Esophagus (tissue), 2 donors: ENCODE results near the gene ANO3. TPM values are rescaled to one million over a fixed set of nuclear protein-coding genes. Genes with fewer than 3 reads are reported as not detected.

Source experiments
- H3K27ac ChIP-seq, 2 donors: one replicate each; pipeline ENCODE4 v1.5.1; 2013; ENCODE audit warnings: low read depth in 2 of 2, mild to moderate bottlenecking in 2 of 2, inconsistent platforms in 1 of 2, low read length in 1 of 2, moderate library complexity in 1 of 2
- H3K27me3 ChIP-seq, 2 donors: one replicate each; pipeline ENCODE4 v1.6.1; 2013; ENCODE audit warnings: low read length in 2 of 2, control low read depth in 1 of 2, mild to moderate bottlenecking in 1 of 2; ENCODE audit not compliant: insufficient read depth in 2 of 2, control insufficient read depth in 1 of 2
- H3K36me3 ChIP-seq, 2 donors: one replicate each; pipeline ENCODE4 v1.6.1; 2013; ENCODE audit warnings: low read length in 1 of 2; ENCODE audit not compliant: control insufficient read depth in 2 of 2, insufficient read depth in 2 of 2
- H3K4me1 ChIP-seq, 2 donors: one replicate each; pipeline ENCODE4 v1.6.1; 2013; ENCODE audit warnings: low read length in 1 of 2; ENCODE audit not compliant: control insufficient read depth in 2 of 2, insufficient read depth in 2 of 2
- H3K4me3 ChIP-seq, 2 donors: one replicate each; pipeline ENCODE4 v1.5.1; 2013; ENCODE audit warnings: low read length in 2 of 2, mild to moderate bottlenecking in 2 of 2, low read depth in 1 of 2, moderate library complexity in 1 of 2
- H3K9me3 ChIP-seq, 2 donors: one replicate each; pipeline ENCODE4 v1.6.1; 2013; ENCODE audit warnings: mild to moderate bottlenecking in 2 of 2, low read depth in 1 of 2, low read length in 1 of 2, moderate library complexity in 1 of 2; ENCODE audit not compliant: control insufficient read depth in 2 of 2, insufficient read depth in 1 of 2
- WGBS, 2 donors: extraction: QIAGEN DNeasy Blood & Tissue Kit; methylation state at CpG; one replicate each; pipeline ENCODE4 v1.1.7; 2013; 5-methylcytosine and 5-hydroxymethylcytosine counted together
- polyA plus RNA-seq, 2 donors: library from polyadenylated mRNA; stranded (reverse); fragments of 200-250 nt; gene quantifications; one replicate each; pipeline ENCODE4 v1.2.3, GENCODE V29; 2013
- donor health status: healthy with polysubstance abuse.
- donor health status: Bipolar disorder and iron deficiency.

Gene ANO3
- polyA plus RNA-seq, 2 donors = 0.01 TPM; not detected in 1

- no peaks in the 10 kb centered on the region for H3K4me1 ChIP-seq
- H3K9me3 ChIP-seq = no peaks in the 10 kb centered on the region
- no peaks in the 10 kb centered on the region for H3K36me3 ChIP-seq
- H3K4me3 ChIP-seq = no peak overlapping the region
- H3K27ac ChIP-seq = no peak overlapping the region
- WGBS, 2 donors = 43 to 49% methylated on average over 5 of the region's 5 CpGs
- no peaks in the 10 kb centered on the region for H3K27me3 ChIP-seq
Observed at GRCh38 chr11:26703411-26704191, 371.7 kb downstream of the ANO3 start.

DNA sequence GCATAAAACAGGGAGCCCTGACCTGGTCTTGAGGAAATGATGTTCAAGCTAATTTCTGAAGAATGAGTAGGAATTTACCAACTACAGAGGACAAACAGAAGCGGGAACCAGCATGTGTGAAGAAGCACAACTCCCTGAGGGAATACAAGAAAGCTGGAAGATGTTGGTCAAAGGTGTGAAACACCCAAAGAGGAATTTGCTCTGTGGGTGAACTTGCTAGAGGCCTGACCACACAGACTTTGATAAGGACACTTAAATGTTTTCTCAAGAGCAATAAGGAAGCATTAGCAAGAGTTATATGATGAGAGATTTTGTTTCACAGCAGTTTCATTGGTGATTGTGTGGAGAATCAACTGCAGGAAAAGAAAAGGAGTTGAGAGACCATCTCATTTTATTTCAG, 372.3 kb downstream of the ANO3 start:
- H3K36me3 ChIP-seq = no peaks in the 10 kb centered on the region
- H3K27ac ChIP-seq = no peak overlapping the region
- no peaks in the 10 kb centered on the region for H3K4me1 ChIP-seq
- WGBS, 2 donors = 62 to 71% methylated on average over 1 of the region's 1 CpG
- H3K27me3 ChIP-seq = no peaks in the 10 kb centered on the region
- no peak overlapping the region for H3K4me3 ChIP-seq
- H3K9me3 ChIP-seq = no peaks in the 10 kb centered on the region

GRCh38 chr11:26706181-26706580, 374.3 kb downstream of the ANO3 start:
- Histone ChIP-seq H3K4me3 (no peak overlapping the region), H3K4me1 (no peaks in the 10 kb centered on the region), H3K27ac (no peak overlapping the region), H3K27me3 (no peaks in the 10 kb centered on the region), H3K9me3 (no peaks in the 10 kb centered on the region), H3K36me3 (no peaks in the 10 kb centered on the region)
- WGBS, 2 donors = 50 to 58% methylated on average over 1 of the region's 1 CpG

DNA sequence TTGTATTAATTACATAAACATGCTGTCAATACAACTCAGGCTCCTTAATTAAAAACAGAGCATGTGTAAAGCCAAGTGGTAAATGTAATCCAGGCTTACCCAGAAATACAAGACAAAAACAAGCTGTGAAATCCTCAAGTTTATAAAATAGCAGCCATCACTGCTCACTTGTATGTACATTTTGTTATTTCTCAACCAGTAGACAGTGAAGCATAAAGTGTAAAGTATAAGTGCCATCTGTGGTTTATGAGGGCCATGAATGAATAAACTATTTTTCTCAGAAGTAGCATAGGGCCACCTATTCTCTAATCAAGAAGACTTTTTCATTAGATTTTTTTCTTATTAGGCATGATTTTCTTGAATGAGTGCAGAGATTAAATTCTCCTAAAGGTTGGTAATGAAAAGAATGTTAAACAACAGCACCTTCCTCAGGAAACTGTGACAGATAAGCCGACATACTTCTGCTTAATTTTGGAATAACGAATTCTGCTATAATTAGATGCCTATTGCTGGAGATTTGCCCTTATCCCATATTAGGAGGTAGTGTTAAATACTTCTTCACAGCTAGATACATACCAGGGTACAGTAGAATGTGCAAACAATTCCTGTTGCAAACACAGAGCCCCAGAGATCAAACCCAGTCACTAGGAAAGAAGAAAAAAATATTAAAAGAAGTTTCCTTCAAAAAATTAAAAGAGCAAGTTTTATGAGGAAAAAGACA, 377.0 kb downstream of the ANO3 start:
- Histone ChIP-seq H3K27me3 (no peaks in the 10 kb centered on the region), H3K9me3 (no peaks in the 10 kb centered on the region), H3K4me3 (no peak overlapping the region), H3K27ac (no peak overlapping the region), H3K36me3 (no peaks in the 10 kb centered on the region), H3K4me1 (no peaks in the 10 kb centered on the region)
- 51 to 65% methylated on average over 2 of the region's 2 CpGs for WGBS, 2 donors

DNA sequence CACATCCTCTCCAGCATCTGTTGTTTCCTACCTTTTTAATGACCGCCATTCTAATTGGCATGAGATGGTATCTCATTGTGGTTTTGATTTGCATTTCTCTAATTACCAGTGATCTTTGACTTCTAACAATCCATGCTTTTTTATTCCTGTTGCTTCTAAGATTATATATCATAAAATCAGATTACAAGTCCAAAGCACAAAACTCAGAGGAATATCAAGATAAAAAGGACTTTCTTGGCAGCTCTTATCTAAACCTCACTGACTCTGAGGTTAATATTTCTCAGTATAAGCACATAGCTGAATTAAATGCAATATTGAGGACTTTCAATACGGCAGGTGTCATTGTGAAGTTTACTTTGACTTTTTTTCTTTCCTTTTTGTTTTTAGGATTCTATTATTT, 378.6 kb downstream of the ANO3 start:
- no peaks in the 10 kb centered on the region for H3K9me3 ChIP-seq
- 81 to 91% methylated on average over 2 of the region's 2 CpGs for WGBS, 2 donors
- no peak overlapping the region for H3K27ac ChIP-seq
- no peak overlapping the region for H3K4me3 ChIP-seq
- H3K4me1 ChIP-seq = no peaks in the 10 kb centered on the region
- no peaks in the 10 kb centered on the region for H3K27me3 ChIP-seq
- no peaks in the 10 kb centered on the region for H3K36me3 ChIP-seq

- H3K4me3 ChIP-seq = no peak overlapping the region
- no peaks in the 10 kb centered on the region for H3K36me3 ChIP-seq
- 60 to 63% methylated on average over 5 of the region's 5 CpGs for WGBS, 2 donors
- no peaks in the 10 kb centered on the region for H3K9me3 ChIP-seq
- no peak overlapping the region for H3K27ac ChIP-seq
- H3K4me1 ChIP-seq = no peaks in the 10 kb centered on the region
- H3K27me3 ChIP-seq = no peaks in the 10 kb centered on the region
Observed at GRCh38 chr11:26712497-26712896, 380.6 kb downstream of the ANO3 start.

Other genes with a start within 250 kb of the ANO3 start
- gene MUC15, start 240.1 kb downstream of the ANO3 start, polyA plus RNA-seq = 10 to 100 TPM; 15.0 to 19.1 TPM